OCI-LY3 (cell line): Measurements from ENCODE around the gene SPATA32.

Source experiments
- EZH2phosphoT487 ChIP-seq: fragments of 200-600 bp; shearing (Covaris generic); IDR thresholded peaks from 2 replicates; pipeline ENCODE4 v1.6.1; 2018; ENCODE audit warnings: antibody characterized with exemption, mixed run types, low read depth
- TF ChIP-seq, protein P1 (sequence below): fragments of 200-600, 300-600 bp; sonication (generic); IDR thresholded peaks from 2 replicates; pipeline ENCODE4 v1.5.1; 2014; ENCODE audit warnings: antibody characterized with exemption, low read length, low read depth

DNA sequence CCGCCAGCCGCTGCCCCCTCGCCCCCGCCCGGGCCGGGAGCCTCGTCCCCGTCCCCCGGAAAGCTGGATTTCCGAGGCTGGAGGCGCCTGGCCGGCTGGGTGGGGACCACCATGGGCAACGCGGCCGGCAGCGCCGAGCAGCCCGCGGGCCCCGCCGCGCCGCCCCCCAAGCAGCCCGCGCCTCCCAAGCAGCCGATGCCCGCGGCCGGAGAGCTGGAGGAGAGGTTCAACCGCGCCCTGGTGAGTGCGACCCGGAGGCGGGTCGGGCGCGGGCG lies 39.9 kb downstream of the SPATA32 start:
- TF ChIP-seq, protein P1, sequence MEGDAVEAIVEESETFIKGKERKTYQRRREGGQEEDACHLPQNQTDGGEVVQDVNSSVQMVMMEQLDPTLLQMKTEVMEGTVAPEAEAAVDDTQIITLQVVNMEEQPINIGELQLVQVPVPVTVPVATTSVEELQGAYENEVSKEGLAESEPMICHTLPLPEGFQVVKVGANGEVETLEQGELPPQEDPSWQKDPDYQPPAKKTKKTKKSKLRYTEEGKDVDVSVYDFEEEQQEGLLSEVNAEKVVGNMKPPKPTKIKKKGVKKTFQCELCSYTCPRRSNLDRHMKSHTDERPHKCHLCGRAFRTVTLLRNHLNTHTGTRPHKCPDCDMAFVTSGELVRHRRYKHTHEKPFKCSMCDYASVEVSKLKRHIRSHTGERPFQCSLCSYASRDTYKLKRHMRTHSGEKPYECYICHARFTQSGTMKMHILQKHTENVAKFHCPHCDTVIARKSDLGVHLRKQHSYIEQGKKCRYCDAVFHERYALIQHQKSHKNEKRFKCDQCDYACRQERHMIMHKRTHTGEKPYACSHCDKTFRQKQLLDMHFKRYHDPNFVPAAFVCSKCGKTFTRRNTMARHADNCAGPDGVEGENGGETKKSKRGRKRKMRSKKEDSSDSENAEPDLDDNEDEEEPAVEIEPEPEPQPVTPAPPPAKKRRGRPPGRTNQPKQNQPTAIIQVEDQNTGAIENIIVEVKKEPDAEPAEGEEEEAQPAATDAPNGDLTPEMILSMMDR = no peak
- no peak for TF ChIP-seq EZH2phosphoT487
